Measurements from ENCODE around the gene DPP7. TPM values are rescaled to one million over a fixed set of nuclear protein-coding genes. Genes with fewer than 3 reads are reported as not detected.

The DPP7 gene
- total RNA-seq = 100 to 1,000 TPM; 162 to 167 TPM

DNA sequence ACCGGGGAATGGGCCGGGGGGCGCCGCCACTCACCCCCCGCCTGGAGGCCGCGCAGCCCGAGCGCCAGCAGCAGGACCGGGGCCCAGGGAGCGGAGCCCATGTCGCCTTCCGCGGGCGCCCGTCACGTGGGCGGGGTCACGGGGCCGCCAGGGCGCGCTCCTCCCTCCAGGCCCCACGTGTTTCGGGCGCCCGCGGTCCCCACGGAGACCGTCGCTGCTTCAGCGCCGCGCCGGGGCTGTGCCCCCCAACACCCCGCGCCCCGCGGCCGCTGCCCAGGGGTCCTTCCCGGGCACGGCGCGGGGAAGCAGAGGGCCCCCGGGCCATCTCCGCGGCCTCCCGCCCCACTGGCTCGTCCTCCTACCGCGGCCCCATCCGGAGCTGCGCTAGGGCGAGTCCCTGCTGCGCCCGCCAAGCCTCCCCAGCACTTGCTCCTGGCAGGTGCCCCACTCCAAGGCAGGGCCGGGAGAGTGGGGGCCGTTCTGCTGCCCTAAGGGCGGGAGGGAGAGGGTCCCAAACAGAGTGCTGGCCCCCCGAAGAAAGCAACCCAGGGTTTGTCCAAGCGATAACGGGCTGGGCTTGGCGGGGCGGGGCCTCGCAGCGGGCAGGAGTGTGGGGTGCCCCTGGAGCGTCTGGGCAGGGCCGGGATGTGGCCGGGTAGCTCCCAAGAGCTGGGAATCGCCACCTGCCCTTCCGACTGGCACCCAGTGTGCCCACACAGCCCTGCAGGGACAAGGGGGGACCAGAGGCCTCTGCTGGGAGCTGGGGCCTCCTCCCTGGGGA, at the start of gene DPP7:
DPP7 (minus strand) TSS at position 121 of the 781 bp plus-strand sequence; CDS start at position 101, 20 bp downstream.
- peaks cover 14% of the 10 kb centered on the region for H3K4me1 Mint-ChIP-seq (ENCODE audit: low read depth)
- peaks cover 6% of the 10 kb centered on the region for H3K36me3 Mint-ChIP-seq (ENCODE audit: low read depth)
- H3K4me3 Mint-ChIP-seq = peak within 1 kb of the TSS; percentile 73
- no peaks in the 10 kb centered on the region for H3K9me3 Mint-ChIP-seq
- H3K27ac Mint-ChIP-seq = no peak within 1 kb of the TSS
- peak; percentile 74 for DNase-seq
- CTCF ChIA-PET = interaction anchor here (0.9 to 1.4 kb wide), 5 partner anchors 11 to 121 kb away, joined by 3 to 8 read pairs (median 4); partner anchors contain the start of gene RNF224
- intact Hi-C loops (cut with micrococcal nuclease) = loop anchor here (1.0 to 5.0 kb wide), 2 partner anchors 20 to 62 kb away; no protein-coding TSS in a partner anchor
- no peaks in the 10 kb centered on the region for H3K27me3 Mint-ChIP-seq (ENCODE audit: low read depth)

DNA sequence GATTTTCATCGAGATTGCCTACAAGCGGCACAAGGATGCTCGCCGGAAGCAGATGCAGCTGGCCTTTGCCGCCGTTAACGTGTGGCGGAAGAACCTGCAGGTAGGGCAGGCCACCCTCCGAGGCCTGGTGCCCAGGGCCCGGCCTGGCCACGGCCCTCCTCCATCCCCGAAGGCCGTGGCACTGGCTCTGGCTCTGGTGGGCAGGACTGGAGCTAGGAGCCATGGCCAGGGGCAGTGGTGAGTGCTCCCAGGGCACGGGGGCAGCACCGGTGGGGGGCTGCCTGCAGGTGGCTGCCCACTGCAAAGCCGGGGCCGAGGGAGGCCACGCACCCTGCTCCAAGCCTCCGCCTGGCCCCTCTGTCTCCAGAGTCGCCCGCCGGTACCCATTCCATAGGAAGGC, 49.3 kb upstream of the DPP7 start:
- Mint-ChIP-seq H3K27ac (no peak overlapping the region), H3K4me3 (no peak overlapping the region), H3K4me1 (ENCODE audit: low read depth) (peaks cover 5% of the 10 kb centered on the region), H3K36me3 (ENCODE audit: low read depth) (no peaks in the 10 kb centered on the region), H3K27me3 (ENCODE audit: low read depth) (peaks cover 29% of the 10 kb centered on the region), H3K9me3 (no peaks in the 10 kb centered on the region)
- CTCF ChIA-PET = no interaction called here
- intact Hi-C loops (cut with micrococcal nuclease) = no loop called here
- DNase-seq = no peak

DNA sequence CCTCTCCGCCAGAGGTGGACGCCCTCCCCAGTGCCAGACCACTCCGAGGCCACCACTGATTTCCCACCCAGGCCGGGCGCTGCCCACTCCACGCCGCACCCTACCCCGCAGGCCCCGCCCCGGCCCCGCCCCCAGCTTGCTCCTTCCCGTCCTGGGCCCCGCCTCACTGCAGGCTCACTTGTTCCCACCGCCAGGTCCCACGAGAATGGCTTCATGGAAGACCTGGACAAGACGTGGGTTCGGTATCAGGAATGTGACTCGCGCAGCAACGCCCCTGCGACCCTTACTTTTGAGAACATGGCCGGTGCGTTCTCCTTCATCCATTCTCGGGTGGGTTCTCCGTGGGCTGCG, 48.8 kb upstream of the DPP7 start:
- intact Hi-C loops (cut with micrococcal nuclease) = no loop called here
- peaks cover 5% of the 10 kb centered on the region for H3K4me1 Mint-ChIP-seq (ENCODE audit: low read depth)
- no peaks in the 10 kb centered on the region for H3K9me3 Mint-ChIP-seq
- no peak overlapping the region for H3K4me3 Mint-ChIP-seq
- peaks cover 29% of the 10 kb centered on the region for H3K27me3 Mint-ChIP-seq (ENCODE audit: low read depth)
- H3K36me3 Mint-ChIP-seq (ENCODE audit: low read depth) = no peaks in the 10 kb centered on the region
- no peak overlapping the region for H3K27ac Mint-ChIP-seq
- CTCF ChIA-PET = no interaction called here
- no peak for DNase-seq

DNA sequence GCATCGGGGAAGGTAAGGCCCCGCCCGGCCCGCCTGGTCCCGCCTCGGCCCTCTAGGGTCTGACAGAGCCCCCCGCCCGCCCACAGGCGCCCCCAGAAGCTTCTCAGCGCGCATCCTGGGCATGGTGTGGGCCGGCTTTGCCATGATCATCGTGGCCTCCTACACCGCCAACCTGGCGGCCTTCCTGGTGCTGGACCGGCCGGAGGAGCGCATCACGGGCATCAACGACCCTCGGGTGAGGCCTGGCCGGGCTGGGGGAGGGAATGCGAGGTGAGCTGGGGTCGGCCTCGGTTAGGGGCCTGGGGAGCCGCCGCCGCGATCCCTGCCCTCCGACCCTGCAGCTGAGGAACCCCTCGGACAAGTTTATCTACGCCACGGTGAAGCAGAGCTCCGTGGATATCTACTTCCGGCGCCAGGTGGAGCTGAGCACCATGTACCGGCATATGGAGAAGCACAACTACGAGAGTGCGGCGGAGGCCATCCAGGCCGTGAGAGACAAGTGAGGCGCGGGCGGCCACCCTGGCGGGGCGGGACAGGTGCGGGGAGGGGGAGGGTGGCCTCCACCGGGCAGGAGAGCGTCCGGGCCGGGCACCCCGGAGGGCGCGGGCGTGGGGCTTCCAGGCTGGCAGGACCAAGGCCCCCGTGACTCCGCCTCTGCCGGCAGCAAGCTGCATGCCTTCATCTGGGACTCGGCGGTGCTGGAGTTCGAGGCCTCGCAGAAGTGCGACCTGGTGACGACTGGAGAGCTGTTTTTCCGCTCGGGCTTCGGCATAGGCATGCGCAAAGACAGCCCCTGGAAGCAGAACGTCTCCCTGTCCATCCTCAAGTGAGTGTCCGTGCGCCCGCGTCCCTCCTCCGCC, 48.2 kb upstream of the DPP7 start:
- CTCF ChIA-PET = no interaction called here
- H3K9me3 Mint-ChIP-seq = no peaks in the 10 kb centered on the region
- peaks cover 5% of the 10 kb centered on the region for H3K4me1 Mint-ChIP-seq (ENCODE audit: low read depth)
- no peak overlapping the region for H3K27ac Mint-ChIP-seq
- DNase-seq = no peak
- no peaks in the 10 kb centered on the region for H3K36me3 Mint-ChIP-seq (ENCODE audit: low read depth)
- intact Hi-C loops (cut with micrococcal nuclease) = no loop called here
- no peak overlapping the region for H3K4me3 Mint-ChIP-seq
- peaks cover 35% of the 10 kb centered on the region for H3K27me3 Mint-ChIP-seq (ENCODE audit: low read depth)

DNA sequence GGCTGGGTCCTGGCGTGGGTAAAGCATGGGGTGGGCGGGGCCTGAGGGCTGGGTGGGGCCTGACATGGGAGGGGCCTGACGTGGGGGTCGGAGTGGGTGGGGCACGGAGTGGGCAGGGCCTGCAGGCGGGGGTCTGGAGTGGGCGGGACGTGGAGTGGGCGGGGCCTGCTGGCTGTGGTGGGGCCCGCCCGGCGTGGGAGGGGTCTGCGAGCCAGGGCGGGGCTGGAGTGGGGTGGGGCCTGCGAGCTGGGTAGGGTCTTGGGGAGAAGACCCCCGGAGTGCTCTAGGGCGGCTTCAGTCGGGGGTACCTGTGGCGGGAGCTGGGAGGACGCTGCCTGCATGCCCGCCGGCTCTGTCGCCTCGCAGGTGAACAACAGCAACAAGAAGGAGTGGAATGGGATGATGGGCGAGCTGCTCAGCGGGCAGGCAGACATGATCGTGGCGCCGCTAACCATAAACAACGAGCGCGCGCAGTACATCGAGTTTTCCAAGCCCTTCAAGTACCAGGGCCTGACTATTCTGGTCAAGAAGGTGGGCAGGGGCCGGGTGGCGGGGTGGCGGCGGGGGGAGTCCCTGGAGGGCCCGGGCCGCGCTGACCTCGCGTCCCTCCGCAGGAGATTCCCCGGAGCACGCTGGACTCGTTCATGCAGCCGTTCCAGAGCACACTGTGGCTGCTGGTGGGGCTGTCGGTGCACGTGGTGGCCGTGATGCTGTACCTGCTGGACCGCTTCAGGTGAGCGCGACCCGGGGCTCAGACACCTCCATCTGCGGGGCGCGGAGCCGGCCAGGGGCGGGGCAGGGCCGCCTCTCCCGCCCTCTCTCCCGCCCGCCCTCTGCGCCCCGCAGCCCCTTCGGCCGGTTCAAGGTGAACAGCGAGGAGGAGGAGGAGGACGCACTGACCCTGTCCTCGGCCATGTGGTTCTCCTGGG, 47.3 kb upstream of the DPP7 start:
- CTCF ChIA-PET = no interaction called here
- H3K27ac Mint-ChIP-seq = no peak overlapping the region

DNA sequence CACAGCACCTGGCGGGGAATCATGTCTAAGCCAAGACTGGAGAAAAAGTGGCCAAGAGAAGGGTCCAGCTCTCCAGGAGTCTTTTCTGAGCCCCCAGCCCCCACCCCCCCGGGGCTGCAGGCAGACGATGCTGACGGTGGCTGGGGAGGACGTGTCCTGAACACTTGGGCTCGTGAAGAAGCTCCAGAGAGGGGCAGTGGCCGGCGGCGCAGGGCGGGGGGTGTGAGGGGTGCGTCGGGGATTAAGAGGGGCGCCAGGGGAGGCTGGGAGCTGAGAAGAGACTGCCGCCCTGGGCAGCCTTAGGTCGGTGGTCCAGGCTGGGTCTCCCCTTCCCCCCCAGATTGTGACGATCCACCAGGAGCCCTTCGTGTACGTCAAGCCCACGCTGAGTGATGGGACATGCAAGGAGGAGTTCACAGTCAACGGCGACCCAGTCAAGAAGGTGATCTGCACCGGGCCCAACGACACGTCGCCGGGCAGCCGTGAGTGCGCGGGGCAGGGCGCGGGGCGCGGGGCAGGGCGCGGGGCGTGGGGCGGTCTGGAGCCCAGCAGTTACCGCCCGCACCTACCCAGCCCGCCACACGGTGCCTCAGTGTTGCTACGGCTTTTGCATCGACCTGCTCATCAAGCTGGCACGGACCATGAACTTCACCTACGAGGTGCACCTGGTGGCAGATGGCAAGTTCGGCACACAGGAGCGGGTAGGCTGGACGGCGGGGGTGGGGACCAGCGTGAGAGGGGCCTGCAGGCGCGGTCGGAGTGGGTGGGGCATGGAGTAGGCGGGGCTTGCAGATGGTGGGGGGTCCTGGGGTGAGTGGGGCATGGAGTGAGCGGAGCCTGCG, 46.4 kb upstream of the DPP7 start:
- CTCF ChIA-PET = no interaction called here

More for the DNA sequence above, 47.3 kb upstream of the DPP7 start:
- H3K27me3 Mint-ChIP-seq (ENCODE audit: low read depth) = peaks cover 39% of the 10 kb centered on the region
- peaks cover 4% of the 10 kb centered on the region for H3K4me1 Mint-ChIP-seq (ENCODE audit: low read depth)
- intact Hi-C loops (cut with micrococcal nuclease) = no loop called here
- H3K9me3 Mint-ChIP-seq = no peaks in the 10 kb centered on the region
- no peak overlapping the region for H3K4me3 Mint-ChIP-seq
- no peak for DNase-seq
- no peaks in the 10 kb centered on the region for H3K36me3 Mint-ChIP-seq (ENCODE audit: low read depth)

DNA sequence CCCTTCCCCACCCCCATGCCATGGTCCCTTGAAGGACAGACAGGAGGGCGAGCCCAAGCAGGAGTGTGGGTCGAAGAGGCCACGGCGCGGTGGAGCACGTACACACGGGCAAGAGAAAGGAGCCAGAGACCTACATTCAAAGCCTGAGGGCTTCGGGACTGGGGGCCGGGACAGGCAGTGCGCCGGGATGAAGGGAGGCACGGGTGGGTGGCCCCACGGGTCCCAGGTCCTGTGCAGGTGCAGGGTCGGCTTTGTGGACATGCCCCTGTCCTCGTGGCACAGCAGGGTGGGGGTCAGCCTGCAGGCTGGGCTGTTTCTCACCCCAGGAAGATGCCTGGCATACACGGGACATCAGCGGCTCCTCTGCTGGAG, 45.5 kb upstream of the DPP7 start:
- no peaks in the 10 kb centered on the region for H3K9me3 Mint-ChIP-seq
- H3K4me3 Mint-ChIP-seq = no peak overlapping the region
- intact Hi-C loops (cut with micrococcal nuclease) = no loop called here
- H3K36me3 Mint-ChIP-seq (ENCODE audit: low read depth) = no peaks in the 10 kb centered on the region
- CTCF ChIA-PET = no interaction called here
- DNase-seq = no peak
- peaks cover 45% of the 10 kb centered on the region for H3K27me3 Mint-ChIP-seq (ENCODE audit: low read depth)
- H3K27ac Mint-ChIP-seq = no peak overlapping the region
- peaks cover 4% of the 10 kb centered on the region for H3K4me1 Mint-ChIP-seq (ENCODE audit: low read depth)

More for the DNA sequence above, 46.4 kb upstream of the DPP7 start:
- Mint-ChIP-seq H3K27ac (no peak overlapping the region), H3K4me1 (ENCODE audit: low read depth) (peaks cover 4% of the 10 kb centered on the region), H3K36me3 (ENCODE audit: low read depth) (no peaks in the 10 kb centered on the region), H3K9me3 (no peaks in the 10 kb centered on the region), H3K4me3 (no peak overlapping the region), H3K27me3 (ENCODE audit: low read depth) (peaks cover 39% of the 10 kb centered on the region)
- intact Hi-C loops (cut with micrococcal nuclease) = no loop called here
- DNase-seq = no peak

DNA sequence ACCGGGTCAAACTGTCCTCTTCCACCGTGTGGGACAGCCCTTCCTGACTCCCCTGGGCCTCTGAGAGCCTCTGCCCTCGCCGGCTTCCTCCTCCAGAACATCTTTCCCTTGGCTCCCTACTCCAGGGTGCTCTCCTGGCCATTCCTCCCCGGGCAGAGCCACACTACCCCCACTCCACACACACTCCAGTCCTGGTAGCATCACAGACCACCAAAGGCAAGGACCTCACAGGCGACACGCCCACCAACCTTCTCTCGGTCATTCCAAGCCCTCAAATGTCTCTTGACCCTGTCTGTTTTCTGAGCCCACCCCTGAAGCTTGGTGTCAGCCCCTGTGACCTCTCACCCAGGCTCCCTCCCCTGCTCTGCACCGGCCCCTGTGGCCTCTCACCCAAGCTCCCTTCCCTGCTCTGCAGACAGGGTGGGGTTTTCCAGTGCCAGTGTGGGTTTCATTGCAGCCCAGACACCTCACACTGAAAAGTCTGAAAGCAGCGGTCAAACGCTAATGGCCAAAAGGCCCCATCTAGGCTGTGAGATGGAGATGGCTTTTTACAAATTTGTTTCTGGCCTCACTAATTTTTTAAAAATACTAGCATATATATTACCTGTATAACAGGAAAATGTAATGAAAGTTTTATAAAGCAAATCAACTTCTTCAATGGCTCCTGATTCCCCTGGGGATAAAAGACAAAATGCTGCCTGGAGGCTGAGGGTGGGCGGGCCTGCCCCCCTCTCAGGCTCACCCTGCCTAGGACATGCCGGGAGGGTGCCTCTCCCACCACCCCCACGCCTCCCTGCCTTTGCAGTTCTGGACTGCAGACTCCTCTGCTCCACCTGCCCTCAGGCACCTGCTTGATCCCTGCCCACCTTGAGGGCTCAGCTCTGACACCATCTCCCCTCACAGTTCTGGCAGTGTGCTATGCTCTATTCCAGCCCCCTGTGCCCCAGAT, 44.8 kb upstream of the DPP7 start:
- H3K27me3 Mint-ChIP-seq (ENCODE audit: low read depth) = peaks cover 45% of the 10 kb centered on the region
- CTCF ChIA-PET = no interaction called here
- H3K4me3 Mint-ChIP-seq = no peak overlapping the region
- intact Hi-C loops (cut with micrococcal nuclease) = no loop called here
- H3K27ac Mint-ChIP-seq = no peak overlapping the region
- no peaks in the 10 kb centered on the region for H3K9me3 Mint-ChIP-seq
- H3K4me1 Mint-ChIP-seq (ENCODE audit: low read depth) = peaks cover 4% of the 10 kb centered on the region
- no peak for DNase-seq
- H3K36me3 Mint-ChIP-seq (ENCODE audit: low read depth) = no peaks in the 10 kb centered on the region

DNA sequence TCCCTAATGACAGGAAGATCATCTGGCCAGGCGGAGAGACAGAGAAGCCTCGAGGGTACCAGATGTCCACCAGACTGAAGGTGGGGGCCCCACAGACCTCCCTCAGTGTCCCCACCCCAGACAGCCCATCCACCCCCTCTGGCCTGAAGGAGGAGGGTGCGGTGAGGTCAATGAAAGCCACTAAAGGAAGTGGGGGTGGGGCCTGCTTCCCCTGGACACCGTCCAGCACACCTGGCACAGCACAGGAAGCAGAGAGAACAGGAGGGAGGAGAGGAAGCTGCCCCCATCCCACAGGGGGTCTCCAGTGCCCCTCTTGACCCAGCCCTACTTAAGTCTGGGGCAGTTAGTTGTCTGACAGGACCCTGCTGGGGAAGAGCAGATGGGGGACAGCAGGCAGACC, 44.1 kb upstream of the DPP7 start:
- Mint-ChIP-seq H3K4me3 (no peak overlapping the region), H3K9me3 (no peaks in the 10 kb centered on the region), H3K27me3 (ENCODE audit: low read depth) (peaks cover 43% of the 10 kb centered on the region), H3K27ac (no peak overlapping the region), H3K36me3 (ENCODE audit: low read depth) (no peaks in the 10 kb centered on the region), H3K4me1 (ENCODE audit: low read depth) (peaks cover 4% of the 10 kb centered on the region)
- intact Hi-C loops (cut with micrococcal nuclease) = no loop called here
- no peak for DNase-seq
- CTCF ChIA-PET = no interaction called here

DNA sequence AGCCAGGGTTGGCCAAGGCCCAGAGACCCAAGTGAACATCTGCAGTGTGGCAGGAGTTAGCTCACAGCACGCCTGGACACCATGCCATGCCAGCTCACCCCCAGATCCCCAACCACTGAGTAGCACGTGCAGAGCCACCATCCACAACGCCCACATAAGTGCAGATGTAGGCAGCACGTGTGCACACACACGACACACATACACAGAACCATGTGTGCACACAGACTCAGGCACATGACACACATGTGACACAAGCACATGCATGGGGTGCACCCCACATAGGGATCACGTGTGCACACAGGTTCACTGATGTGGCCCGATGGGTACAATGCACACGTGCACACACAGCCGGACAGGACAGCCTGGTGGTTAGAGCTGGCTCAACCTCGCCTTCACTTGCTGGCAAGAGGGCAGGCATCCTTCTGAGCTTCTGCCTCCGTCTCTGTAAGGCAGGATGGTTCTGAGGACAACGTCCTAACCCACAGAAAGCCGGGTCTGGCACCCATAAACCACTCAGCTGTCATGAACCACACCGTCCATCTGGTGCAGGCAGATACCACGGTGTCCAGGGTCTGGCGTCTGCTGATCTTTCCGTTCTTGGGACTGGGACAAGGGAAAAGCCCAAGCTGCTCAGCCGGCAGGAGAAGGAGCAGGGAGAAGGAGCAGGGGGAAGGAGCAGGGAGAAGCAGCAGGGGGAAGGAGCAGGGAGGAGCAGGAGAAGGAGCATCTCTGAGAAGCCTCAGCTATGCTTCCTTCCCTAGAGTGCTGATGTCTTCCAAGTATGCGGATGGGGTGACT, 43.3 kb upstream of the DPP7 start:
- intact Hi-C loops (cut with micrococcal nuclease) = loop anchor here (2.0 kb wide), 1 partner anchor 15 kb away; the partner anchor contains the start of gene TMEM210
- H3K4me3 Mint-ChIP-seq = no peak overlapping the region
- H3K36me3 Mint-ChIP-seq (ENCODE audit: low read depth) = no peaks in the 10 kb centered on the region
- peaks cover 4% of the 10 kb centered on the region for H3K4me1 Mint-ChIP-seq (ENCODE audit: low read depth)
- CTCF ChIA-PET = interaction anchor here (1.4 kb wide), 1 partner anchor 39 kb away, joined by 4 read pairs; no protein-coding TSS in a partner anchor
- no peak overlapping the region for H3K27ac Mint-ChIP-seq
- no peaks in the 10 kb centered on the region for H3K9me3 Mint-ChIP-seq
- no peak for DNase-seq
- peaks cover 40% of the 10 kb centered on the region for H3K27me3 Mint-ChIP-seq (ENCODE audit: low read depth)

Data from activated naive CD4-positive, alpha-beta T cell treated with anti-CD3 and anti-CD28 coated beads for 36 hours (primary cell).